ENCODE results near the gene GTPBP3.

The GTPBP3 gene

GRCh38 chr19:17337675-17338432 lies 501 bp downstream of the GTPBP3 start:
- Histone ChIP-seq H3K36me3 (ENCODE audit: control insufficient read depth, insufficient read depth, low read length) (peaks cover 14% of the 10 kb centered on the region), H3K4me1 (ENCODE audit: control insufficient read depth, insufficient read depth, low read length) (peaks cover 9% of the 10 kb centered on the region; the same call in 1 of the 2 replicates), H3K27ac (ENCODE audit: low read depth, low read length) (peak overlapping the region; percentile 64), H3K4me3 (ENCODE audit: low read depth, low read length) (peak overlapping the region; percentile 93), H3K27me3 (ENCODE audit: control insufficient read depth, insufficient read depth, low read length) (no peaks in the 10 kb centered on the region), H3K9ac (ENCODE audit: low read depth, low read length) (peak overlapping the region; percentile 81), H3K9me3 (ENCODE audit: control insufficient read depth, insufficient read depth, low read length) (no peaks in the 10 kb centered on the region)

GRCh38 chr19:17338433-17339078 lies 1.2 kb downstream of the GTPBP3 start:
- Histone ChIP-seq H3K27me3 (ENCODE audit: control insufficient read depth, insufficient read depth, low read length) (no peaks in the 10 kb centered on the region), H3K36me3 (ENCODE audit: control insufficient read depth, insufficient read depth, low read length) (peaks cover 14% of the 10 kb centered on the region), H3K27ac (ENCODE audit: low read depth, low read length) (no peak overlapping the region), H3K9me3 (ENCODE audit: control insufficient read depth, insufficient read depth, low read length) (no peaks in the 10 kb centered on the region), H3K4me1 (ENCODE audit: control insufficient read depth, insufficient read depth, low read length) (peaks cover 9% of the 10 kb centered on the region; the same call in 1 of the 2 replicates), H3K4me3 (ENCODE audit: low read depth, low read length) (peak overlapping the region; percentile 93), H3K9ac (ENCODE audit: low read depth, low read length) (no peak overlapping the region)

- H3K9ac ChIP-seq (ENCODE audit: low read depth, low read length), result no peak overlapping the region
- no peaks in the 10 kb centered on the region for H3K27me3 ChIP-seq (ENCODE audit: control insufficient read depth, insufficient read depth, low read length)
- no peaks in the 10 kb centered on the region for H3K9me3 ChIP-seq (ENCODE audit: control insufficient read depth, insufficient read depth, low read length)
- H3K4me1 ChIP-seq (ENCODE audit: control insufficient read depth, insufficient read depth, low read length), result peaks cover 9% of the 10 kb centered on the region; the same call in 1 of the 2 replicates
- no peak overlapping the region for H3K4me3 ChIP-seq (ENCODE audit: low read depth, low read length)
- no peak overlapping the region for H3K27ac ChIP-seq (ENCODE audit: low read depth, low read length)
- peaks cover 14% of the 10 kb centered on the region for H3K36me3 ChIP-seq (ENCODE audit: control insufficient read depth, insufficient read depth, low read length)
Observed at GRCh38 chr19:17339088-17339741, 1.9 kb downstream of the GTPBP3 start.

- Histone ChIP-seq H3K4me3 (ENCODE audit: low read depth, low read length) (no peak overlapping the region), H3K27ac (ENCODE audit: low read depth, low read length) (no peak overlapping the region)
Observed at GRCh38 chr19:17340302-17340870, 3.0 kb downstream of the GTPBP3 start.

GRCh38 chr19:17340871-17341357 lies 3.6 kb downstream of the GTPBP3 start:
- no peaks in the 10 kb centered on the region for H3K9me3 ChIP-seq (ENCODE audit: control insufficient read depth, insufficient read depth, low read length)
- peaks cover 9% of the 10 kb centered on the region; the same call in 1 of the 2 replicates for H3K4me1 ChIP-seq (ENCODE audit: control insufficient read depth, insufficient read depth, low read length)
- H3K27ac ChIP-seq (ENCODE audit: low read depth, low read length), result no peak overlapping the region
- no peaks in the 10 kb centered on the region for H3K27me3 ChIP-seq (ENCODE audit: control insufficient read depth, insufficient read depth, low read length)
- H3K4me3 ChIP-seq (ENCODE audit: low read depth, low read length), result no peak overlapping the region
- H3K36me3 ChIP-seq (ENCODE audit: control insufficient read depth, insufficient read depth, low read length), result peaks cover 14% of the 10 kb centered on the region
- H3K9ac ChIP-seq (ENCODE audit: low read depth, low read length), result no peak overlapping the region

More at GRCh38 chr19:17340302-17340870, 3.0 kb downstream of the GTPBP3 start:
- H3K4me1 ChIP-seq (ENCODE audit: control insufficient read depth, insufficient read depth, low read length), result peaks cover 9% of the 10 kb centered on the region; the same call in 1 of the 2 replicates
- H3K9ac ChIP-seq (ENCODE audit: low read depth, low read length), result no peak overlapping the region
- peaks cover 14% of the 10 kb centered on the region for H3K36me3 ChIP-seq (ENCODE audit: control insufficient read depth, insufficient read depth, low read length)
- H3K9me3 ChIP-seq (ENCODE audit: control insufficient read depth, insufficient read depth, low read length), result no peaks in the 10 kb centered on the region
- H3K27me3 ChIP-seq (ENCODE audit: control insufficient read depth, insufficient read depth, low read length), result no peaks in the 10 kb centered on the region

- Histone ChIP-seq H3K27ac (ENCODE audit: low read depth, low read length) (no peak overlapping the region), H3K9ac (ENCODE audit: low read depth, low read length) (no peak overlapping the region), H3K27me3 (ENCODE audit: control insufficient read depth, insufficient read depth, low read length) (no peaks in the 10 kb centered on the region), H3K36me3 (ENCODE audit: control insufficient read depth, insufficient read depth, low read length) (peaks cover 14% of the 10 kb centered on the region), H3K4me3 (ENCODE audit: low read depth, low read length) (no peak overlapping the region), H3K4me1 (ENCODE audit: control insufficient read depth, insufficient read depth, low read length) (peaks cover 9% of the 10 kb centered on the region; the same call in 1 of the 2 replicates), H3K9me3 (ENCODE audit: control insufficient read depth, insufficient read depth, low read length) (no peaks in the 10 kb centered on the region)
Observed at GRCh38 chr19:17341386-17341785, 4.0 kb downstream of the GTPBP3 start.

- Histone ChIP-seq H3K9ac (ENCODE audit: low read depth, low read length) (no peak overlapping the region), H3K9me3 (ENCODE audit: control insufficient read depth, insufficient read depth, low read length) (no peaks in the 10 kb centered on the region), H3K4me1 (ENCODE audit: control insufficient read depth, insufficient read depth, low read length) (peaks cover 9% of the 10 kb centered on the region; the same call in 1 of the 2 replicates), H3K27me3 (ENCODE audit: control insufficient read depth, insufficient read depth, low read length) (no peaks in the 10 kb centered on the region), H3K4me3 (ENCODE audit: low read depth, low read length) (no peak overlapping the region), H3K27ac (ENCODE audit: low read depth, low read length) (no peak overlapping the region), H3K36me3 (ENCODE audit: control insufficient read depth, insufficient read depth, low read length) (peaks cover 14% of the 10 kb centered on the region)
Observed at GRCh38 chr19:17341845-17342244, 4.5 kb downstream of the GTPBP3 start.

- peaks cover 4% of the 10 kb centered on the region; the same call in 1 of the 2 replicates for H3K4me1 ChIP-seq (ENCODE audit: control insufficient read depth, insufficient read depth, low read length)
Observed at GRCh38 chr19:17346109-17346671, 8.8 kb downstream of the GTPBP3 start.

GRCh38 chr19:17347361-17347760 lies 10.0 kb downstream of the GTPBP3 start:
- Histone ChIP-seq H3K9ac (ENCODE audit: low read depth, low read length) (no peak overlapping the region), H3K27me3 (ENCODE audit: control insufficient read depth, insufficient read depth, low read length) (no peaks in the 10 kb centered on the region), H3K4me1 (ENCODE audit: control insufficient read depth, insufficient read depth, low read length) (peaks cover 4% of the 10 kb centered on the region; the same call in 1 of the 2 replicates), H3K9me3 (ENCODE audit: control insufficient read depth, insufficient read depth, low read length) (no peaks in the 10 kb centered on the region), H3K36me3 (ENCODE audit: control insufficient read depth, insufficient read depth, low read length) (peaks cover 2% of the 10 kb centered on the region; the same call in 1 of the 2 replicates), H3K27ac (ENCODE audit: low read depth, low read length) (no peak overlapping the region), H3K4me3 (ENCODE audit: low read depth, low read length) (no peak overlapping the region)

More at GRCh38 chr19:17346109-17346671, 8.8 kb downstream of the GTPBP3 start:
- Histone ChIP-seq H3K27ac (ENCODE audit: low read depth, low read length) (no peak overlapping the region), H3K4me3 (ENCODE audit: low read depth, low read length) (no peak overlapping the region), H3K27me3 (ENCODE audit: control insufficient read depth, insufficient read depth, low read length) (no peaks in the 10 kb centered on the region), H3K36me3 (ENCODE audit: control insufficient read depth, insufficient read depth, low read length) (peaks cover 10% of the 10 kb centered on the region), H3K9me3 (ENCODE audit: control insufficient read depth, insufficient read depth, low read length) (no peaks in the 10 kb centered on the region), H3K9ac (ENCODE audit: low read depth, low read length) (no peak overlapping the region)

- no peak overlapping the region for H3K27ac ChIP-seq (ENCODE audit: low read depth, low read length)
- no peaks in the 10 kb centered on the region for H3K27me3 ChIP-seq (ENCODE audit: control insufficient read depth, insufficient read depth, low read length)
- H3K4me3 ChIP-seq (ENCODE audit: low read depth, low read length), result no peak overlapping the region
- H3K36me3 ChIP-seq (ENCODE audit: control insufficient read depth, insufficient read depth, low read length), result no peaks in the 10 kb centered on the region
- no peaks in the 10 kb centered on the region for H3K9me3 ChIP-seq (ENCODE audit: control insufficient read depth, insufficient read depth, low read length)
- peaks cover 4% of the 10 kb centered on the region; the same call in 1 of the 2 replicates for H3K4me1 ChIP-seq (ENCODE audit: control insufficient read depth, insufficient read depth, low read length)
- no peak overlapping the region for H3K9ac ChIP-seq (ENCODE audit: low read depth, low read length)
Observed at GRCh38 chr19:17347877-17348276, 10.5 kb downstream of the GTPBP3 start.

Data from HUES48 (cell line).